ENCODE data around the gene NPPC.

Gene NPPC

GRCh38 chr2:231908584-231908983 is 17.6 kb downstream of the NPPC start:
- TF ChIP-seq NFIC (IDR thresholded peaks at IDR 0.05) = no peak
- TF ChIP-seq REST (IDR thresholded peaks at IDR 0.05; ENCODE audit: low read depth) = no peak
- TF ChIP-seq, protein P1, sequence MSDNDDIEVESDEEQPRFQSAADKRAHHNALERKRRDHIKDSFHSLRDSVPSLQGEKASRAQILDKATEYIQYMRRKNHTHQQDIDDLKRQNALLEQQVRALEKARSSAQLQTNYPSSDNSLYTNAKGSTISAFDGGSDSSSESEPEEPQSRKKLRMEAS (IDR thresholded peaks at IDR 0.05) = no peak
- no peak for TF ChIP-seq CREB1 (IDR thresholded peaks at IDR 0.05; ENCODE audit: low read depth)
- no peak for TF ChIP-seq ZBTB7A (IDR thresholded peaks at IDR 0.05; ENCODE audit: low read depth)
- no peak for TF ChIP-seq EGR1 (IDR thresholded peaks at IDR 0.05)

GRCh38 chr2:231907765-231908164 is 18.4 kb downstream of the NPPC start:
- TF ChIP-seq TAF1 (IDR thresholded peaks at IDR 0.05; ENCODE audit: low read depth) (no peak), FOXM1 (IDR thresholded peaks at IDR 0.05; ENCODE audit: borderline replicate concordance, low read depth) (no peak), ZBTB7A (IDR thresholded peaks at IDR 0.05; ENCODE audit: low read depth) (no peak)

DNA sequence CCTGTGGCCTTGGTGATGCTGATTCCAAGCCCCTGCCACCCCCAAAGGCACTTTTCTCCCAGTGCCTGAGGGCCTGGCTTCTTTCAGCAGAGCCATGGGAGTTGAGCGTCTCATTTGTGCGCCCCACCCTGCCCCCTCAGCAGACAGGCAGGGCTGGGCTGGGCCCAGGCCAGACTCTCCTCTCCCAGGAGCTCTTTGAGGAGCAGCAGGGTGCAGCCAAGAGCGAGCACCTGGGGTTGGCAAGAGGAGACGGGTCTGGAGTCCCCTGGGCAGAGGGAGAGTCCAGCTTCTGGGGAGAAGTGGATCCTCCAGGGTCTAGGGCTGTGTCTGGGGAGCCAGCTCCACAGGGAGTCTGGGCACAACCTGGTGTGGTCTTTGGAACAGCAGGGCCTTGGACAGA is 21.2 kb downstream of the NPPC start:
- TF ChIP-seq YY1 (IDR thresholded peaks at IDR 0.05; ENCODE audit: low read depth) (no peak), CREB1 (IDR thresholded peaks at IDR 0.05; ENCODE audit: low read depth) (no peak), TCF12 (IDR thresholded peaks at IDR 0.05; ENCODE audit: low read depth) (no peak)

DNA sequence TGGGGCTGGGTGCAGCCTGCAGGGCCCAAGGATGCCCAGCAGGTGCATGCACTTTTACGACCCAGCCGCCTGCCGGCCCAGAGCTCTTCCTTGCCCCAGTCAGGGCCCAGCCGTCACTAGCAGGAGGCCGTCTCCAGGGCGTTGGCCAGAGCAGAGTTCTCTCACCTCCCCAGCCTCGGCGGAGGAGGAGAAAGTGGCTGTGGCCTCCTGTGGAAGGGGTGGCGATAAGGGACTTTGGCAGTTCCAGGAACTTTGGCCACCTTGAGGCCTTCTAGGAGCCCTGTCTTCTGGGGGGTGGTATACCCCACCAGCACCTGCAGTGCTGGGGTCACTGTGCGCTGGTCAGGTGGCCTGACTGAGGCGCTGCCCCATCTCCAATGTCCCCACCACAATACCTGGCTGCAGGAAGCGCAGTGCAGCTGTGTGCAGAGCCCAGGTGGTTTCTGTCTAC is 22.0 kb downstream of the NPPC start:
- TF ChIP-seq NFIC (IDR thresholded peaks at IDR 0.05) = no peak
- TF ChIP-seq CREB1 (IDR thresholded peaks at IDR 0.05; ENCODE audit: low read depth) = no peak
- no peak for TF ChIP-seq CEBPB (IDR thresholded peaks at IDR 0.05)
- TF ChIP-seq, protein P1 (IDR thresholded peaks at IDR 0.05) = no peak
- TF ChIP-seq REST (IDR thresholded peaks at IDR 0.05; ENCODE audit: low read depth) = no peak
- no peak for TF ChIP-seq ZBTB7A (IDR thresholded peaks at IDR 0.05; ENCODE audit: low read depth)
- no peak for TF ChIP-seq TEAD4 (IDR thresholded peaks at IDR 0.05)
- TF ChIP-seq EGR1 (IDR thresholded peaks at IDR 0.05) = no peak
- no peak for TF ChIP-seq FOXM1 (IDR thresholded peaks at IDR 0.05; ENCODE audit: borderline replicate concordance, low read depth)
- TF ChIP-seq TCF12 (IDR thresholded peaks at IDR 0.05; ENCODE audit: low read depth) = no peak
- TF ChIP-seq RAD21 (IDR thresholded peaks at IDR 0.05; ENCODE audit: low read depth) = no peak
- TF ChIP-seq YY1 (IDR thresholded peaks at IDR 0.05; ENCODE audit: low read depth) = no peak
- TF ChIP-seq EP300 (IDR thresholded peaks at IDR 0.05; ENCODE audit: borderline replicate concordance) = no peak
- TF ChIP-seq, protein P2, sequence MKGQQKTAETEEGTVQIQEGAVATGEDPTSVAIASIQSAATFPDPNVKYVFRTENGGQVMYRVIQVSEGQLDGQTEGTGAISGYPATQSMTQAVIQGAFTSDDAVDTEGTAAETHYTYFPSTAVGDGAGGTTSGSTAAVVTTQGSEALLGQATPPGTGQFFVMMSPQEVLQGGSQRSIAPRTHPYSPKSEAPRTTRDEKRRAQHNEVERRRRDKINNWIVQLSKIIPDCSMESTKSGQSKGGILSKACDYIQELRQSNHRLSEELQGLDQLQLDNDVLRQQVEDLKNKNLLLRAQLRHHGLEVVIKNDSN (IDR thresholded peaks at IDR 0.05) = no peak
- no peak for TF ChIP-seq TAF1 (IDR thresholded peaks at IDR 0.05; ENCODE audit: low read depth)

DNA sequence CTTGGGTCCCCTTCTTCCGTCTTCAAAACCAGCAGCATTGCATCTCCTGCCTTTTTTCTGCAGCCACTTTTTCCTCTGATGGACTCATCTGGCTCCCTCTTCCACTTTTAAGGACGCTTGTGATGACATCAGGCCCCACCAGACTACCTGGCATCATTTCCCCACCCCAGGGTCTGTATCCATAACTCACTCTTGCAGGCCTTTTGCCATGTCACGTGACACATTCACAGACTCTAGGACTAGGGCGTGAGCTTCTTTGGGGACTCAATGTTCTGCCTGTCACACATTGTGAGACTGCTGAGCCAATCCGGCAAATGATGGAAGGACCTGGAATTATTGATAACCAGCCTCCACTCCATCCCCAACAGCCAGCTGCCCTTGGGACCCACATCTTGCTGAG is 23.6 kb downstream of the NPPC start:
- TF ChIP-seq NFIC (IDR thresholded peaks at IDR 0.05) = no peak
- no peak for TF ChIP-seq FOXM1 (IDR thresholded peaks at IDR 0.05; ENCODE audit: borderline replicate concordance, low read depth)
- TF ChIP-seq TAF1 (IDR thresholded peaks at IDR 0.05; ENCODE audit: low read depth) = no peak
- no peak for TF ChIP-seq TEAD4 (IDR thresholded peaks at IDR 0.05)
- TF ChIP-seq TCF12 (IDR thresholded peaks at IDR 0.05; ENCODE audit: low read depth) = no peak
- no peak for TF ChIP-seq YY1 (IDR thresholded peaks at IDR 0.05; ENCODE audit: low read depth)
- TF ChIP-seq EP300 (IDR thresholded peaks at IDR 0.05; ENCODE audit: borderline replicate concordance) = no peak
- no peak for TF ChIP-seq RAD21 (IDR thresholded peaks at IDR 0.05; ENCODE audit: low read depth)
- TF ChIP-seq CREB1 (IDR thresholded peaks at IDR 0.05; ENCODE audit: low read depth) = no peak
- TF ChIP-seq CEBPB (IDR thresholded peaks at IDR 0.05) = no peak
- TF ChIP-seq, protein P1 (IDR thresholded peaks at IDR 0.05) = no peak
- TF ChIP-seq ZBTB7A (IDR thresholded peaks at IDR 0.05; ENCODE audit: low read depth) = no peak
- TF ChIP-seq EGR1 (IDR thresholded peaks at IDR 0.05) = no peak
- TF ChIP-seq, protein P2 (IDR thresholded peaks at IDR 0.05) = no peak
- no peak for TF ChIP-seq REST (IDR thresholded peaks at IDR 0.05; ENCODE audit: low read depth)
